ENCODE results near the gene HOXC5. TPM values are rescaled to one million over a fixed set of nuclear protein-coding genes. Genes with fewer than 3 reads are reported as not detected.

The HOXC5 gene
- total and polyA plus RNA-seq, 5 experiments from 2014 or later = not detected

DNA sequence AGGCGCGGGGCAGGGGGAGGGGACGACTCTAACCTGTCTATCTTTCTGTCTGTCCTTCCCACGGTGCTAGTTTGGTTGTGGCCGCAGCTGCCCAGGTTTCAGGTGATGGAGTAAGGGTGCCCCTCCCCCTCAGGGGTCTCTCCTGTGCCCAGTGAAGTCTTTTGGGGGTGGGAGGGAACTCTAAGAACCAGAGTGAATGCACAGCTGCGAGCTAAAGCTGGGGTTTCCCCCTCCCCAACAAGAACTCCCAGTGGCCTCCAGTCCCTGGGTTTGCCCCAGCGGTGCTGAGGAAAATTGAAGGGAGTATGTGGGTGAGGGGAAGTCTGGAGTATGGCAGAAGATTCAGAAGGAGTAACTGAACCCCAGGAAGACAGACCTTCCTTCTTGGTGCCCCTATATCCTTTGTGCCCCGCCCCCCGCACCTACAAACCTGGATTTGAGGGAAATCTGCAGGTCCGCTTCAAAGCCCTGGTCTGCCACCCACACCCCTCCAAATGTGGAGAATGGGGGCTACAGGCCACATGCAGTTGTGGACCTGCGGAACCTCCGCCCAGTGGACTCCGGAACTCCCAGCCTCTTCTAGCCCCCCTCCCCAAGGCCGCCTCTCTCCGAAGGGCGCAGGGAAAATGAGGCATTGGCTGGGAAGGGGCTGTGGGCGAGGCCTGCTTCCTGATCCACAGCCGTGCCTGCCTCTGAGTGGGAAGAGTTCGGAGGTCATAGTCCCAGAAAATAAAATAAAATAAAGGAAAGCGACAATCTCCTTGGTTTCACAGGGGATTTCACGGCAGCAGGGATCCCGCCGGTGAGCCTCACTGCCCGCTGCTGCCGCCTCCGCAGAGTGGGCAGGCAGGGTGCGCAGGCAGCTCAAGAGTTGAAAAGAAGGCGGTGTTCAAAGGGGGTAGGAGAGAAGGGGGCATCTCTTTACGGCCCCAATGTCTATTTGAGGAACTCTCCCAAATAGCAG is 36.3 kb upstream of the HOXC5 start:
- POLR2A ChIA-PET = interaction anchor here (0.5 to 1.7 kb wide), 3 partner anchors 10 to 302 kb away, joined by 3 to 5 read pairs (median 4); no protein-coding TSS in a partner anchor
- peaks cover 21 to 66% (median 44%) of the 10 kb centered on the region in 4 donors for H3K4me1 Mint-ChIP-seq
- no peak for DNase-seq

DNA sequence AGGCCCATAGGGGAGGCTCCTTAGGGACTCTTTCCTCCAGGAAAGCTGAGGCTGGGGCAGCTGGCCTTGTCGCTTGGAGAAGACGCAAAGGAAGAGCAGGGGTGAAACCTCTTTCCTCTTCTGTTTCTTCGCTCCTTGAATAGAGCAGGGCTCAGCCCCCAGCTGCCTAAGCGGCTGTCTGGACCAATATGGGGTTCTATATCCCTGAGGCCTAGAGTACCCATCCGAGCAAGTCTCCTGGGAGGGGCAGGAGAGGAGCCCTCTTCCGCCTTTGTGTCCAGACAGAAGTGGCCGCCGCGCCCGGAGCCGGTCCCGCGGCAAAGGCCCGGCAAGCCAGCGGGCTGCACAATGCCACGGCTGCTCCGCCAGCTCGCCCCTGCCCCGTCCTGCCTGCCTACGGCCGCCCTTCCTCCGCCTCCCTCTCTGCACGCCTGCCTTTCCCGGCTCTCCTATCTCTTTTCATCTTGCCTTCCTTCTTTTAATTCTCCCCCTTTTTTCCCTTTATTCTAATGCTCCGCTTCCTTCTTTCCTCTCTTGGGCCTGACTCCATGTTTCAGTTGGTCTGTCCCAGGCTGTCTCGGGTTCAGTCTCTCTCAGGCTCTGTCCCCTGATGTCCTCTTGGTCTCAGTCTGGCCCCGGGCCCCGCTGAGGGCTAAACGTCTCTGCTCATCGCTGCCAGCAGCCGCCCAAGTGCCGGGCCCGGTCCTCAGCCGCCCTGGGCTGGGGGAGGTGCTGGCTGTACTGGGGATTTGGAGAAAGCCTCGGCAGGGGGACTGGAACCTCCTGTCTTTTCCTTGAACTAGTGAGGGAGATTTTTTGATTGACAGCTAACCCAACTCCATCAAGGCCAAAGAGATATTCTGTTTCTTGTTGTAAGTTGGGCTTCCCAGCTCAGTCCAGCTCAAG is 35.4 kb upstream of the HOXC5 start:
- Mint-ChIP-seq H3K27ac (no peak overlapping the region), H3K4me3 (peak overlapping the region in 9 of 10 donors; percentile 38 to 88 (median 64)), H3K27me3 (peaks cover 49 to 100% (median 81%) of the 10 kb centered on the region in 5 donors), H3K36me3 (peaks cover 0 to 11% (median 4%) of the 10 kb centered on the region in 3 donors), H3K4me1 (peaks cover 23 to 66% (median 44%) of the 10 kb centered on the region in 4 donors), H3K9me3 (peaks cover 0 to 4% (median 0%) of the 10 kb centered on the region in 9 donors)
- POLR2A ChIA-PET = interaction anchor here (0.5 to 1.0 kb wide), 2 partner anchors 9 to 301 kb away, joined by 3 to 4 read pairs; no protein-coding TSS in a partner anchor
- DNase-seq (no peak), ATAC-seq (no peak)

More for the DNA sequence above, 36.3 kb upstream of the HOXC5 start:
- H3K4me3 Mint-ChIP-seq = peak overlapping the region; percentile 73 to 93 (median 80)
- no peak for ATAC-seq
- H3K36me3 Mint-ChIP-seq = peaks cover 0 to 11% (median 4%) of the 10 kb centered on the region in 3 donors
- peak overlapping the region in 1 of 10 donors; percentile 67 for H3K27ac Mint-ChIP-seq
- H3K27me3 Mint-ChIP-seq = peaks cover 49 to 100% (median 81%) of the 10 kb centered on the region in 5 donors
- peaks cover 0 to 5% (median 0%) of the 10 kb centered on the region in 9 donors for H3K9me3 Mint-ChIP-seq

- H3K4me1 Mint-ChIP-seq = peaks cover 24 to 66% (median 44%) of the 10 kb centered on the region in 4 donors
- H3K4me3 Mint-ChIP-seq = peak overlapping the region in 5 of 10 donors; percentile 22 to 67 (median 26)
- POLR2A ChIA-PET = interaction anchor here (1.0 to 1.2 kb wide), 2 partner anchors 10 kb away, joined by 3 to 4 read pairs; no protein-coding TSS in a partner anchor
Observed at GRCh38 chr12:53998110-53998899, 34.5 kb upstream of the HOXC5 start.

DNA sequence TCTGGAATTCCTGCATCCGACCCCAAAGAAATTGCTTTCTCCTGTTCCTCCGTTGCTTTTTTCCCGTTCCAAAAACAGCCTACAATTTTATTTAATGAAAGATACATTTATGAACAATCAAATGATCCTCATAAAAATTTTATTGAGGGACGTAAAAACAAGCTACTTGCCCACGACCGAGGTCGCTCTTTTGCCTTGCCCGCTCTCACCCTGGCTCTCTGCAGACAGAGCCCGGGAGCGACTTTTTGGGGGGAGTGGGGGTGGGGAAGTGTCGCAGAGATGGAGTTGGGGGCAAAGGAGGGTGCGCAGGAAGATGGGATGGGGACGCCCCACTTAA is 34.0 kb upstream of the HOXC5 start:
- Mint-ChIP-seq H3K36me3 (peaks cover 0 to 9% (median 4%) of the 10 kb centered on the region in 3 donors), H3K27ac (no peak overlapping the region), H3K4me3 (peak overlapping the region in 4 of 10 donors; percentile 1 to 67 (median 21)), H3K27me3 (peaks cover 49 to 100% (median 84%) of the 10 kb centered on the region in 5 donors), H3K4me1 (peaks cover 22 to 64% (median 41%) of the 10 kb centered on the region in 4 donors), H3K9me3 (peaks cover 0 to 3% (median 0%) of the 10 kb centered on the region in 9 donors)
- DNase-seq (no peak), ATAC-seq (no peak)
- POLR2A ChIA-PET = interaction anchor here (1.2 kb wide), 1 partner anchor 11 kb away, joined by 3 read pairs; no protein-coding TSS in a partner anchor

More at GRCh38 chr12:53998110-53998899, 34.5 kb upstream of the HOXC5 start:
- no peak overlapping the region for H3K27ac Mint-ChIP-seq
- peaks cover 50 to 100% (median 84%) of the 10 kb centered on the region in 5 donors for H3K27me3 Mint-ChIP-seq
- H3K36me3 Mint-ChIP-seq = peaks cover 0 to 11% (median 4%) of the 10 kb centered on the region in 3 donors
- DNase-seq (no peak), ATAC-seq (no peak)
- peaks cover 0 to 4% (median 0%) of the 10 kb centered on the region in 9 donors for H3K9me3 Mint-ChIP-seq

DNA sequence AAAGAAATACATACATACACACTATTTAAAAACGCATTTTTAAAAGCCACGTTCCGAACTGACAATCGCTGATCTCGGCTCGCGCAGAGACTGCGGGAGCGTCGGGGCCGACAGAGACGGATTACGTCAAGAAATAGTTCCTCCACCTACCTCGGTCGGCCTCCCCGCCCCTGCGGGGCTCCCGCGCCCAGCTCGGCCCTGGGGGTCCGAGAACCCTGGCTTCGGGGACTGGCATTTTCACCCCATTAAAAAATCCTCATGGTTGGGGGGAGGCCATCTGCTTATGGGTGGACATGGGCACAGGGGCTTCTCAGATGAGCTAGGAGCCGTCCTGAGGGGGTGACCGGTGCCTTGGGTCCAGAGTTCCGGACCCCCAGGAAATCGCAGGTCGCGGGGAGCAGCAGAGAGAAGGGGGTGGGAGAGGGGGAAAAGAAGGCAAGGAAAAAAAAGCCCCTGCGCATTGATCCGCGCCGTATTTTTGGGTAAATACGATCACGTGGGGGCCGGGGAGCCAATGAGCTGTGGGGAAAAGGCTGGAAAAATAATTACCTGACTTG is 33.2 kb upstream of the HOXC5 start:
- H3K27me3 Mint-ChIP-seq = peaks cover 47 to 100% (median 85%) of the 10 kb centered on the region in 5 donors
- H3K36me3 Mint-ChIP-seq = peaks cover 0 to 5% (median 4%) of the 10 kb centered on the region in 3 donors
- H3K9me3 Mint-ChIP-seq = peaks cover 0 to 2% (median 0%) of the 10 kb centered on the region in 9 donors
- DNase-seq = no peak
- H3K4me1 Mint-ChIP-seq = peaks cover 20 to 56% (median 37%) of the 10 kb centered on the region in 4 donors
- peak overlapping the region in 9 of 10 donors; percentile 8 to 70 (median 58) for H3K4me3 Mint-ChIP-seq
- POLR2A ChIA-PET = interaction anchor here (1.0 to 1.2 kb wide), 2 partner anchors 12 to 36 kb away, joined by 3 read pairs; no protein-coding TSS in a partner anchor
- no peak for ATAC-seq
- peak overlapping the region in 1 of 10 donors; percentile 44 for H3K27ac Mint-ChIP-seq

DNA sequence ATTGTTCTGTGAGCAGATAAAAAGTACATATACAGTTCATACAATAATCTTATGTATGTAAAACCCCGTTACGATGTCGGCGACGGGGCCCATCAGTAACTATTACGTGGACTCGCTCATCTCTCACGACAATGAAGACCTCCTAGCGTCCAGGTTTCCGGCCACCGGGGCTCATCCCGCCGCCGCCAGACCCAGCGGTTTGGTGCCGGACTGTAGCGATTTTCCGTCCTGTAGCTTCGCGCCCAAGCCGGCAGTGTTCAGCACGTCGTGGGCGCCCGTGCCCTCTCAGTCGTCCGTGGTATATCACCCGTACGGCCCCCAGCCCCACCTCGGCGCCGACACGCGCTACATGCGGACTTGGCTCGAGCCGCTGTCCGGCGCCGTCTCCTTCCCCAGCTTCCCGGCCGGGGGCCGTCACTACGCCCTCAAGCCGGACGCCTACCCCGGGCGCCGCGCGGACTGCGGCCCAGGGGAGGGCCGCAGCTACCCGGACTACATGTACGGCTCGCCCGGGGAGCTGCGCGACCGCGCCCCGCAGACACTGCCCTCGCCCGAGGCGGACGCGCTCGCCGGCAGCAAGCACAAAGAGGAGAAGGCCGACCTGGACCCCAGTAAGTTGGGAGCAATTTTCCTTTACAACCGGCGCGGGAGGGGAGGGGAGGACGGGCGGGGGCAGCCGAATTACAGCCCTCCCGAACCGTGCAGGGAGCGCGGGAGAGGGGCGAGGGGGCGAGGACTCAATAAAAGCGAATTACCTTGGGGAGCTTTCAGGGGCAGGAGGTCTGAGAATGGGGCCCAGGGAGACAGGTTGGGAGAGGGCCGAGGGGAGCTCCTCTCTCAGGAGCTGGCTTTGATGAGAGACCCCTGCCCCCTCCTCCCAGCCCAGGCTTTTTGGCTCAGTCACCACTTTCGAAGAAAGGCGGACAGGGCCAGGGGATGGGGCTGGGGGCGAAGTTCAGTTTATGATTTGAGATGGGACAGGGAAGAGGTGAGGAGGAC is 32.4 kb upstream of the HOXC5 start, which contains the start of gene HOXC9:
TSS of gene HOXC9 (plus strand) at position 46 of the 999 bp plus-strand sequence. CDS start at position 74, 28 bp downstream.
- POLR2A ChIA-PET = interaction anchor here (1.0 kb wide), 1 partner anchor 35 kb away, joined by 3 read pairs; no protein-coding TSS in a partner anchor
- DNase-seq = no peak
- H3K4me1 Mint-ChIP-seq = peaks cover 18 to 52% (median 33%) of the 10 kb centered on the region in 4 donors
- peaks cover 0 to 5% (median 4%) of the 10 kb centered on the region in 3 donors for H3K36me3 Mint-ChIP-seq
- H3K9me3 Mint-ChIP-seq = peaks cover 0 to 2% (median 0%) of the 10 kb centered on the region in 9 donors
- H3K27me3 Mint-ChIP-seq = peaks cover 44 to 100% (median 84%) of the 10 kb centered on the region in 5 donors
- H3K4me3 Mint-ChIP-seq = peak within 1 kb of the TSS in 9 of 10 donors; percentile 8 to 70 (median 58)
- H3K27ac Mint-ChIP-seq = peak within 1 kb of the TSS in 1 of 10 donors; percentile 49
- no peak for ATAC-seq

- DNase-seq (peak in 1 of 10 donors; percentile 24), ATAC-seq (no peak)
- peak overlapping the region in 3 of 10 donors; percentile 12 to 34 (median 14) for H3K4me3 Mint-ChIP-seq
- peaks cover 0 to 2% (median 0%) of the 10 kb centered on the region in 9 donors for H3K9me3 Mint-ChIP-seq
- H3K27ac Mint-ChIP-seq = peak overlapping the region in 1 of 10 donors; percentile 20
- peaks cover 54 to 100% (median 86%) of the 10 kb centered on the region in 5 donors for H3K27me3 Mint-ChIP-seq
- H3K4me1 Mint-ChIP-seq = peaks cover 20 to 52% (median 31%) of the 10 kb centered on the region in 4 donors
- H3K36me3 Mint-ChIP-seq = peaks cover 0 to 5% (median 4%) of the 10 kb centered on the region in 3 donors
- POLR2A ChIA-PET = no interaction called here
Observed at GRCh38 chr12:54001283-54002187, 31.3 kb upstream of the HOXC5 start.

DNA sequence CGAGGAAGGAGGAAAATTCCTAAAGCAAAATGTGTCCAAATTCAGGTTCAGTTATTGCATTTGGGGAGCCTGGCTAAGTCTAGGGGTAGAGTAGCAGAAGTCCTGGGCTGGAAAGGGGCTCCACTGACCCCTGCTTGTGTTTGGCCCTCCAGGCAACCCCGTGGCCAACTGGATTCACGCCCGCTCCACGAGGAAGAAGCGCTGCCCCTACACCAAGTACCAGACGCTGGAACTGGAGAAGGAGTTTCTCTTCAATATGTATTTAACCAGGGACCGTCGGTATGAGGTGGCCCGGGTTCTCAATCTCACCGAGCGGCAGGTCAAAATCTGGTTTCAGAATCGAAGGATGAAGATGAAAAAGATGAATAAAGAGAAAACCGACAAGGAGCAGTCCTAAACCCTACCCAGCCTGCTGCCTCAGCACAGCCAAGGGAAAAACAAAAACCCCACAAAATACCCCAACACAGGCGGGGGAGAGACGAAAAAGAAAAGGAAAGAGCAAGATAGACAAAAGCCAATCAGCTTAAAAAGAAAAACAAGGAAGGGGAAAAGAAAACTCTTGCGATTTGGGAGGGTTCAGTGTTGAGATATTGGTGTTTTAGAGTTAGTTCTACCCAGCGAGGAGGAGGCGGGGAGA is 30.5 kb upstream of the HOXC5 start:
- POLR2A ChIA-PET = no interaction called here

More for the DNA sequence above, 30.5 kb upstream of the HOXC5 start:
- Mint-ChIP-seq H3K4me1 (peaks cover 21 to 46% (median 31%) of the 10 kb centered on the region in 4 donors), H3K27me3 (peaks cover 53 to 100% (median 86%) of the 10 kb centered on the region in 5 donors), H3K4me3 (peak overlapping the region in 2 of 10 donors; percentile 43 to 66), H3K9me3 (peaks cover 0 to 2% (median 0%) of the 10 kb centered on the region in 9 donors), H3K36me3 (peaks cover 0 to 5% (median 4%) of the 10 kb centered on the region in 3 donors), H3K27ac (peak overlapping the region in 1 of 10 donors; percentile 65)
- ATAC-seq (no peak), DNase-seq (no peak)

Measured in naive thymus-derived CD8-positive, alpha-beta T cell (primary cell).